Non-pigmented ciliary epithelial cell (primary cell): ENCODE measurements around the gene ANXA7.
A peak's percentile ranks its signal among the peaks of the same experiment; 100 is the strongest.

ENCODE experiments used
- DNase-seq: peaks from one replicate; pipeline ENCODE4 v3.0.0-alpha.2; 2010; ENCODE audit warnings: low read depth

Gene ANXA7

GRCh38 chr10:73413528-73414229 lies at the start of gene ANXA7:
TSS of gene ANXA7 (minus strand) at chr10:73414058. CDS start at chr10:73400856, 13,202 bp downstream.
- DNase-seq = peak; percentile 31

- DNase-seq = no peak
These were observed 47.0 kb upstream of the ANXA7 start for GRCh38 chr10:73460897-73461296.

DNA sequence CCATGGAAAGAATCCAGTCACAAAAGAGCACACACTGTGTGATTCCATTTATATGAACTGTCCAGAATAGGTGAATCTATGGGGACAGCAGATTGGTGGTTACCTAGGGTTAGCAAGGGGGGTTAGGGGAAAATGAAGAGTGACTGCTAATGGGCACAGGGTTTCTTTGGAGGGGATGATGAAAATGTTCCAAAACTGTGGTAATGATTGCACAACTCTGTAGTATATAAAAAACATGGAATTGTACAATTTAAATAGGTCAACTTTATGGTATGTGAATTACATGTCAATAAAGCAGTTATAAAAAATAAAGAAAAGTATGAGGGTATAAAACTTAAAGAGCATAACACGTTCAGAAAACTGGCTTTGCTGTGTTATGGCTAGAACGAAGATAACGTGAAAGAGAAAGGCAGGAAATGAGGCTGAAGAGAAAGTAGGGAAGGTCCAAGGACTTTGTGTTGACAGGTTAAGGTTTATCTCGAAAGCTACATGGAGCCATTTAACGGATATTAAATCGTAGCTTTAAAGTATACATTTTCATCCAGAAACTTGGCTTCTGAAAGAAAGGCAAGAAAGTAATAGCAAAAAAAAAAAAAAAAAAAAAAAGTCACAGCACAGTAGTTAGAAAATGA lies 45.9 kb upstream of the ANXA7 start:
- no peak for DNase-seq

DNA sequence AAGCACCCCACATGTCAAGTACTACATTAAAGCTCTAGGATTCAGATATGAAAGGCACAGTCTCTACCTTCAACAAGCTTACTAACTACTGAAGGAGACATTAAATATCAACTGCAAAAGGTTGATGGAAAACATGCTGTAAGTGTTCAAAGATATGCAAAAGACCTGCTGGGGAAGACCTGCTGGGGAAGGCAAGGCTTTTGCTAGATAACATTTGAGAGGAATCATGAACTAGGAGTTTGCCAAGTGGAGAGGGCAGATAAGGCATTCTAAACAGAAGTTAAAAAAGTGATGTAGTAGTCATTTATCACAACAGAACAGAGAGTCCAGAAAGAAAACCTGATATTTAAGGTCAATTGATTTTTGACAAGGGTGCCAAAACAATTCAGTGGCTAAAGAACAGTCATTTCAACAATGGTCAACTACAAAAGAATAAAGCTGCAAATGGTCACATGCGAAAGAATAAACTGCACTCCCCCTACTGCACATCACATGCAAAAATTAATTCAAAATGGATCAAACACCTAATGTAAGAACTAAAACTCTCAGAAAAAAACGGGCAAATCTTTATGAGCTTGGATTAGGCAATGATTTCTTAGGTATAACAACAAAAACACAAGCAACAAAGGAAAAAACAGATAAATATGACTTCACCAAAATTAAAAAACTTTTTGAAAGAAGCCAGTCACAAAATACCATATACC lies 42.5 kb upstream of the ANXA7 start:
- DNase-seq = no peak

DNA sequence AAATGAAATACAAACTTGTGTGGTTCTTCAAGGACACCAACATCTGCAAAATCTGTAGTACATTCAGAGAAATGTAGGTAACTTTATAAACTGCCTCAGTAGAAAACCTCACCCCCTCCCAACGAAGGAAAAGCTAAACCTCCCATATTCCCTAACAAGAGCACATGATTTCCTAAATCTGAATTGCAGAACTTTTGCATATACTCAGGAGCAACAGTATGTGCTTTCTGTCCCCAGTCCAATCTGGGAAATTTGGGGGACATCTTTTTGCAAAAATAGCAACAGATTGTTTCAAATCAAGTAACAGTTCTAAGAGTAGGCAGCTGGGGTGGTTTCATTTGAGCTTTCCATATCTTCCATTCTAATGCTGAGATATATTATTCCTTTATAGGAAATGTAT lies 35.3 kb upstream of the ANXA7 start:
- no peak for DNase-seq

GRCh38 chr10:73448384-73448783 lies 34.5 kb upstream of the ANXA7 start:
- DNase-seq = no peak

DNA sequence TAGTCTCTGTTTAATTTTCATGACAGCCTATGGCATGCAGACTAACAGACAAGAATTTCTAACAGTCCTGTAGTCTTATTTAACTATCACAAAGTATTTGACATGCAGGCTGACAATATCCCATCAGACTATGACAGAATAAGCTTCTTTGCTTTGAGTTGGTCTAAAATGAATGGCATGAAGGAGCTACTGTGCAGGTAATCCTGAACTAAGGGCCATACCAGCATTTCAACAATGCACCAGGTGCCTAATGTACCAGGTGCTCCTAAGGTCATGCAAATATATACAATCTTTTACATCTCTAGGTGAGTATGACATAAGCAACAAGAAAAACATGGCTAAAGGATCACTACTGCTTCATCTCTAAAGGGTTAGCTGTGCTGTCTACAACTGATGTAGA lies 33.1 kb upstream of the ANXA7 start:
- DNase-seq = no peak

DNA sequence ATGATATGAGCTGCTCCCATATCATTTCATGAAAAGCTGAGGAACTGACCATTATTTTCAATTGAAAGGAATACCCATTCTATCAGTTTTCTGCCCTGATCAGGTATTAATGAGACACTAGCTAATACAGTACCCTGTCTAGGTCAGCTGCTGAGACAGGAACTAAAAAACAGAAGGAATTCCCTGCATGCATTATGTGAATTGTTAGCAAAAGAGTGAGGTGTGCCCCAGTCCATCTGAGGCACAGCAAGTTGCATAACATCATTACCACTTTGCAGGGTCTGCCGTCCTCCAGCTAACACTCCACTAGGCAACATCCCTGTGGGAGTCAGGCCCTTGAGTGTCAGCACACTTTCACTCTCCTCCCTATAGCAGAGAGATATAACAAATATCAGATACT lies 30.6 kb upstream of the ANXA7 start:
- no peak for DNase-seq

GRCh38 chr10:73439605-73440312 lies 25.9 kb upstream of the ANXA7 start:
- DNase-seq = peak; percentile 69

- peak; percentile 31 for DNase-seq
These were observed 25.2 kb upstream of the ANXA7 start for GRCh38 chr10:73439055-73439454.

GRCh38 chr10:73433538-73433867 lies 19.6 kb upstream of the ANXA7 start, which contains the start of gene MSS51:
TSS of gene MSS51 (minus strand) at chr10:73433561. CDS start at chr10:73428284, 5,277 bp downstream.
- DNase-seq = no peak

- no peak for DNase-seq
These were observed 19.0 kb upstream of the ANXA7 start for GRCh38 chr10:73432646-73433537.

DNA sequence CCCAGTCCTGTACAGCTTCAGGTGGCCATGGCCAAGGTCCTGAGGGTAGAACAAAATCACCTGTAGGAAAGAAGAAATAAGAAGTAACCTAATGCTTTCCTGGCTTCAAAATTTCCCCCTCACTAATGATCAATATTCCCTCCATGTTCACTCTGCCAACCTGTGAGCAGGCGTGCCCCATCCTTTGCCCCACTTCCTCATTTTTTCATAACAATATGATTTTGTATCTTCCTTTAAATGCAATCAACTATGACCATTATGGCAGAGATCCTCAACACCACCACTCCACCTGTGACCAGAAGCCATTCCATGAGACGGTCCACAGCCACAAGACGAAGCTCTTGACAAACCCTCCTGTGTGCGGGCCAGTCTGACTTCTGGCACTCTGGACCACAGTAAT lies 12.5 kb upstream of the ANXA7 start:
- DNase-seq = no peak

- DNase-seq = no peak
These were observed 10.6 kb upstream of the ANXA7 start for GRCh38 chr10:73424478-73424877.

DNA sequence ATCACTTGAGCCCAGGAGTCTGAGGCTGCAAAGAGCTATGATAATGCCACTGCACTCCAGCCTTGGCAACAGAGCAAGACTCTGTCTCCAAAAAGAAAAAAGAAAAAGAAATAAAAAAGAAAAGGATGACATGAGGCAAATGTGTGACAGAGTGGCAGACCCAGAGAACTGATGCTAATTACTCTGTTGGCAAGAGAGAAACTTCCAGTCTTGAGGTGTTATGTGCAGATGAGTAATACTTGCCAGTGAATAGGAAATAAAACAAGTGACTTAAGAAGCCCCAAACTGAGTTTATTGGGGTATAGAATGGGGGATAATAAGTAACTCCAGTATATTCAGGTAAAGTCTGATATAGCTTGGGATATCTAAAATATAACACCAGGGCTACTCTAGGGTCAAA lies 9.5 kb upstream of the ANXA7 start:
- DNase-seq = no peak

- DNase-seq = no peak
These were observed 2.7 kb upstream of the ANXA7 start for GRCh38 chr10:73416571-73416970.

- DNase-seq = no peak
These were observed 530 bp upstream of the ANXA7 start for GRCh38 chr10:73414230-73414945.

DNA sequence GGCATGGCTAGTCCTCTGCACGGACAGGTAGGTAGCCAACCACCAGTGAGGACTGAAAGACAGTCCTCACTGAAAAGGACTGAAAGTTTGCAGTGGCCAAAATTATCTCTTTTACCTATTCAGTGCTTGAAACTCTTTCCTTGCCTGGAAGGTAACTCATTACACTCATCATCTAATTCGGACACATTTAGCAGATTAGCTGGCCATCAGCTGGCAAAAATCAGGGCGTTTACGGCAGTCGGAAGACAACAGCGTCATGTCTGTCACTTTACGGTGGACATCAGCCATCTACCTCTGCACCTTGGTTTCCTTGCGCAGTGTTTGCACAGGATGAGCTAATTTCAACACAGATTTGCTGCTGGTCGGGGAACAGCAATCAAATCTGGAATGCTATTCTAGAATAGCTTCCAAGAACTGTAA lies 740 bp downstream of the ANXA7 start:
- DNase-seq = no peak

- no peak for DNase-seq
These were observed 3.0 kb downstream of the ANXA7 start for GRCh38 chr10:73410897-73411296.

GRCh38 chr10:73408978-73409521 lies 4.8 kb downstream of the ANXA7 start:
- no peak for DNase-seq

DNA sequence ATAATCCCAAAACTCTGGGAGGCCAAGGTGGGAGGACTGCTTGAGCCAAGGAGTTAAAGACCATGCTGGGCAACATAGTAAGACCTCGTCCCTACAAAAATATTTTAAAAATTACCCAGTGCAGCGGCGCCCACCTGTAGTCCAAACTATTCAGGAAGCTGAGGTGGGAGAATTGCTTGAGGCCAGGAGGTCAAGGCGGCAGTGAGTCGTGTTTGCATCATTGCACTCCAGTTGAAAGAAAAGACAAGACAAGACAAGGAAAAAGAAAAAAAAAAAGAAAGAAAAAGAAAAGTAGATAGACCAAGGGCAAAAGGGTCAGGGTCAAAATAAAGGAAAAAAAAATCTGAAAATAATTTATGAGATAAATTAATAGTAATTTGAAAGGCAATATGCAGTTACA lies 5.8 kb downstream of the ANXA7 start:
- DNase-seq = no peak
